GM12873 (cell line): Measurements from ENCODE around the gene RAP1A.

ENCODE experiments used
- TF ChIP-seq, protein P1 (sequence below): IDR thresholded peaks from 2 replicates; pipeline ENCODE4 v1.5.1; 2012; ENCODE audit warnings: low read depth, mild to moderate bottlenecking, moderate library complexity, low read length, control low read depth; ENCODE audit not compliant: insufficient read depth; ENCODE audit errors: missing control alignments

The RAP1A gene

GRCh38 chr1:111624382-111624781 is 4.8 kb downstream of the RAP1A start:
- TF ChIP-seq, protein P1, sequence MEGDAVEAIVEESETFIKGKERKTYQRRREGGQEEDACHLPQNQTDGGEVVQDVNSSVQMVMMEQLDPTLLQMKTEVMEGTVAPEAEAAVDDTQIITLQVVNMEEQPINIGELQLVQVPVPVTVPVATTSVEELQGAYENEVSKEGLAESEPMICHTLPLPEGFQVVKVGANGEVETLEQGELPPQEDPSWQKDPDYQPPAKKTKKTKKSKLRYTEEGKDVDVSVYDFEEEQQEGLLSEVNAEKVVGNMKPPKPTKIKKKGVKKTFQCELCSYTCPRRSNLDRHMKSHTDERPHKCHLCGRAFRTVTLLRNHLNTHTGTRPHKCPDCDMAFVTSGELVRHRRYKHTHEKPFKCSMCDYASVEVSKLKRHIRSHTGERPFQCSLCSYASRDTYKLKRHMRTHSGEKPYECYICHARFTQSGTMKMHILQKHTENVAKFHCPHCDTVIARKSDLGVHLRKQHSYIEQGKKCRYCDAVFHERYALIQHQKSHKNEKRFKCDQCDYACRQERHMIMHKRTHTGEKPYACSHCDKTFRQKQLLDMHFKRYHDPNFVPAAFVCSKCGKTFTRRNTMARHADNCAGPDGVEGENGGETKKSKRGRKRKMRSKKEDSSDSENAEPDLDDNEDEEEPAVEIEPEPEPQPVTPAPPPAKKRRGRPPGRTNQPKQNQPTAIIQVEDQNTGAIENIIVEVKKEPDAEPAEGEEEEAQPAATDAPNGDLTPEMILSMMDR: no peak

DNA sequence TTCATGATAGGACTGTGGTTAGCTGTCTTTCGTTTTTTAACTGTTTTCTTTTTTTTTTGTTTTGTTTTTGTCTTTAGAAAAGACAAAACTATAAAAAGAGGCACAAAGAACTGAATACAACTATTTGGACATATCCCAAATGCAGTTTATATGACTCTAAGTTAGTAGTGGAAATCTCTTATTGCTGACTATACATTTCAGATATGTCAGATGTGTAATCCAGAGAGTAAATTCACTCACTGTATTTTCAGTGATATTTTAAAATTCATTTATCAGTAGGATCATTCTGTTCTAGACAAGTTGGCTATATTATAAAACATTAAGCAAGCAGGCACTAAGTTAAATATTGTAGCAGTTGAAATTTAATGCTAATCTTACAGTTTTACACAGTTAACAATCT is 5.7 kb downstream of the RAP1A start:
- TF ChIP-seq, protein P1: no peak

GRCh38 chr1:111628153-111628552 is 8.6 kb downstream of the RAP1A start:
- TF ChIP-seq, protein P1: no peak

GRCh38 chr1:111629190-111629954 is 9.8 kb downstream of the RAP1A start:
- TF ChIP-seq, protein P1: no peak

DNA sequence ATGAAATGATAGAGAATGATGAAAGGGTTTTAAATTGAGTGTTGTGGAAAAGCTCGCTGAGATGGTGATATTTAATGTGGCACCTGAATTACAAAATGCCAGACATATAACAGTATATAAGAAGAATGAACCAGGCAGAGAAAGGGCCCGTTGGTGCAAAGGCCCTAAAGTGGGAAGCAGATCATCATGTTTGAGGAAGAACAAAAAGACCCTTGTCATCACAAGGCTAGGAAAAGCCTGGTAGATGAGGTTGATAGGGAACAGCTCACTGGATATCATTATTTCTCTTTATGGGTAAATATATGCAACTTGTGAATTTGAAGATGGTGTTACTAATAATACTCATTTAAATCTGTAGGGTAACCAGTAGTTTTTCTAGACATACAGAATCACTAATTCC is 11.0 kb downstream of the RAP1A start:
- TF ChIP-seq, protein P1: no peak

GRCh38 chr1:111631502-111631901 is 11.9 kb downstream of the RAP1A start:
- TF ChIP-seq, protein P1: no peak

- TF ChIP-seq, protein P1: no peak
These were observed 14.2 kb downstream of the RAP1A start for GRCh38 chr1:111633736-111634247.
